Heart right ventricle (tissue), 16 donors: ENCODE results near the gene SMARCE1. TPM values are rescaled to one million over a fixed set of nuclear protein-coding genes. Genes with fewer than 3 reads are reported as not detected.

Experiments
- ATAC-seq, 8 donors: fragments of 200-7000 bp; cut with Tn5 transposase; one replicate each; pipeline ENCODE4 v1.9.1; 2020; ENCODE audit warnings: mild to moderate bottlenecking in 8 of 8, moderate library complexity in 8 of 8, moderate number of reproducible peaks in 1 of 8
- DNase-seq, 2 donors: peaks; one replicate each; pipeline ENCODE4 v3.0.0-alpha.2; 2020
- H3K27ac ChIP-seq, 10 donors: fragments of 200-600 bp; sonication (generic) in 2 of 10; one replicate each; pipeline versions ENCODE4 v1.5.0 to v1.8.0; 2020 to 2022; ENCODE audit warnings: mild to moderate bottlenecking in 3 of 10
- H3K27me3 ChIP-seq, 7 donors: fragments of 200-600 bp; one replicate each; pipeline ENCODE4 v1.8.0; 2021 to 2022; ENCODE audit warnings: mild to moderate bottlenecking in 2 of 7
- H3K36me3 ChIP-seq, 9 donors: fragments of 200-600 bp; sonication (generic) in 1 of 9; one replicate each; pipeline versions ENCODE4 v1.5.0 to v1.8.0; 2020 to 2022; ENCODE audit warnings: mild to moderate bottlenecking in 2 of 9
- H3K4me1 ChIP-seq, 9 donors: fragments of 200-600 bp; sonication (generic) in 1 of 9; one replicate each; pipeline versions ENCODE4 v1.5.0 to v1.8.0; 2020 to 2022; ENCODE audit warnings: mild to moderate bottlenecking in 4 of 9
- H3K4me3 ChIP-seq, 10 donors: fragments of 200-600 bp; sonication (generic) in 2 of 10; one replicate each; pipeline versions ENCODE4 v1.5.0 to v1.8.0; 2020 to 2022; ENCODE audit warnings: mild to moderate bottlenecking in 7 of 10, moderate library complexity in 2 of 10
- H3K9me3 ChIP-seq, 11 donors: fragments of 200-600 bp in 10 of 11; sonication (generic) in 2 of 11; one replicate each; pipeline versions ENCODE4 v1.5.0 to v1.8.0; 2013 to 2022; ENCODE audit warnings: mild to moderate bottlenecking in 2 of 11, control low read depth in 1 of 11, moderate library complexity in 1 of 11
- CTCF ChIP-seq, 9 donors: fragments of 200-600 bp; sonication (generic) in 2 of 9; IDR thresholded peaks; one replicate each; pipeline versions ENCODE4 v1.5.0 to v1.8.0; 2021 to 2022; ENCODE audit warnings: antibody characterized with exemption in 9 of 9, mild to moderate bottlenecking in 5 of 9, moderate library complexity in 1 of 9
- WGBS, 2 donors: extraction: QIAGEN DNeasy Blood & Tissue Kit; methylation state at CpG; one replicate each; pipeline ENCODE4 v1.1.7; 2013; ENCODE audit warnings: inconsistent platforms in 1 of 2; 5-methylcytosine and 5-hydroxymethylcytosine counted together
- intact Hi-C, 10 donors: fragments of 100-400 bp; cut with DNase I; formaldehyde crosslinking; loops; one replicate each; pipeline versions ENCODE4 v1.11.1 to v1.14.2; 2022
- polyA plus RNA-seq, 2 donors: library from polyadenylated mRNA; stranded (reverse); fragments of 200-250 nt; gene quantifications; one replicate each; pipeline ENCODE4 v1.2.3, GENCODE V29; 2013
- total RNA-seq, 10 donors: library from RNA; stranded (reverse); fragmentation: NEBNext Ultra II Directional in 3 of 10; extraction: Animal tissue kit (Norgen Biotek cat#: 25700) in 3 of 10; gene quantifications; one replicate each; pipeline versions ENCODE4 v1.2.1 to v1.2.4, GENCODE V29; 2021 to 2023
- donor health status: Arrhythmogenic right ventricular cardiomyopathy.
- donor health status: ischemic (EF 13 %, LVEDD 7.1; RV severe dilation, severe dysfunction).
- donor health status: healthy with polysubstance abuse.
- donor health status: DM: no; HTN: yes; CAD: no.
- donor health status: DM: no; HTN: no; CAD: no.
- donor health status: ischemic (EF 25% LVEDD 6.9; RV normal size, moderate dysfunction).
- donor health status: ischemic (EF 25% LVEDD 5.7; RV mildly dilated, moderate dysfunction).
- donor health status: healthy.
- donor health status: DM: yes; HTN: yes; CAD: no.
- donor health status: Ischemic cardiomyopathy.
- donor health status: ischemic (EF 35%, LVEDD 5.7; RV mildly dilated, moderate dysfunction).
- donor health status: nonischemic (EF 11% LVEDD 7.7; RV severe dilation, severe dysfunction).
- donor health status: DM: yes; HTN: yes; CAD: no.
- donor health status: PGD.
- donor health status: ischemic (EF 29% LVEDD 5.4; RV normal size, mild dysfunction).
- donor health status: nonischemic (EF 23%, LVEDD 6.1; RV moderate dilation, normal function).

Gene SMARCE1
- total and polyA plus RNA-seq, 12 donors, result 48.6 to 85.5 (median 65.3) TPM

- Histone ChIP-seq H3K9me3 (no peaks in the 10 kb centered on the region), H3K4me1 (peaks cover 0 to 19% (median 6%) of the 10 kb centered on the region in 9 donors), H3K27ac (no peak overlapping the region), H3K4me3 (no peak overlapping the region), H3K36me3 (no peaks in the 10 kb centered on the region), H3K27me3 (peaks cover 4 to 48% (median 15%) of the 10 kb centered on the region in 7 donors)
- WGBS, 2 donors, result 59 to 64% methylated on average over 7 of the region's 7 CpGs
- ATAC-seq (peak in 4 of 8 donors; percentile 31 to 60 (median 50)), DNase-seq (peak in 1 of 2 donors; percentile 40)
- intact Hi-C loops, result loop anchor here in 6 of 10 donors (2.0 to 10.0 kb wide), 6 partner anchors 112 to 1050 kb away; partner anchors contain the start of gene KRT28 (in 2 of the 6)
- TF ChIP-seq CTCF (IDR thresholded peaks at IDR 0.05), result peak in 7 of 9 donors; percentile 22 to 53 (median 39)
Measured at GRCh38 chr17:40615068-40615840, 32.4 kb downstream of the SMARCE1 start.

GRCh38 chr17:40614431-40615067, 33.1 kb downstream of the SMARCE1 start:
- 76 to 79% methylated on average over 13 of the region's 13 CpGs for WGBS, 2 donors
- no peak for TF ChIP-seq CTCF (IDR thresholded peaks at IDR 0.05)

GRCh38 chr17:40613467-40614154, 34.0 kb downstream of the SMARCE1 start:
- Histone ChIP-seq H3K9me3 (no peaks in the 10 kb centered on the region), H3K4me1 (peaks cover 0 to 11% (median 0%) of the 10 kb centered on the region in 9 donors), H3K36me3 (no peaks in the 10 kb centered on the region), H3K4me3 (no peak overlapping the region), H3K27ac (peak overlapping the region in 1 of 10 donors; percentile 75), H3K27me3 (peaks cover 4 to 38% (median 11%) of the 10 kb centered on the region in 7 donors)
- no peak for TF ChIP-seq CTCF (IDR thresholded peaks at IDR 0.05)
- DNase-seq (no peak), ATAC-seq (no peak)
- 83 to 92% methylated on average over 5 of the region's 5 CpGs for WGBS, 2 donors
- intact Hi-C loops, result loop anchor here in 3 of 10 donors (2.0 to 10.0 kb wide), 3 partner anchors 179 to 1051 kb away; partner anchors contain the start of gene KRT28 (in 1 of the 3)

More at GRCh38 chr17:40614431-40615067, 33.1 kb downstream of the SMARCE1 start:
- H3K27ac ChIP-seq, result no peak overlapping the region
- ATAC-seq, result no peak
- DNase-seq, result no peak
- H3K36me3 ChIP-seq, result no peaks in the 10 kb centered on the region
- H3K4me3 ChIP-seq, result no peak overlapping the region
- H3K4me1 ChIP-seq, result peaks cover 0 to 13% (median 1%) of the 10 kb centered on the region in 9 donors
- intact Hi-C loops, result loop anchor here in 6 of 10 donors (2.0 to 10.0 kb wide), 6 partner anchors 113 to 1050 kb away; partner anchors contain the start of gene KRT28 (in 2 of the 6)
- H3K9me3 ChIP-seq, result no peaks in the 10 kb centered on the region
- H3K27me3 ChIP-seq, result peaks cover 4 to 48% (median 15%) of the 10 kb centered on the region in 7 donors
